Neuron (in vitro differentiated cells): ENCODE data around the gene RSPH1.

Experiments used
- H2AFZ ChIP-seq: one replicate; pipeline ENCODE4 v1.6.1; 2013; ENCODE audit warnings: low read depth, mild to moderate bottlenecking, inconsistent platforms, low read length, moderate library complexity
- H3K27me3 ChIP-seq: one replicate; pipeline ENCODE4 v1.6.1; 2013; ENCODE audit warnings: low read length; ENCODE audit not compliant: insufficient read depth
- H3K36me3 ChIP-seq: one replicate; pipeline ENCODE4 v1.6.1; 2013; ENCODE audit warnings: low read length; ENCODE audit not compliant: insufficient read depth
- H3K4me1 ChIP-seq: one replicate; pipeline ENCODE4 v1.6.1; 2013; ENCODE audit warnings: low read length; ENCODE audit not compliant: insufficient read depth
- H3K4me3 ChIP-seq: 2 replicates; pipeline ENCODE4 v1.5.1; 2013; ENCODE audit warnings: mild to moderate bottlenecking, low read length, moderate library complexity
- H3K9me3 ChIP-seq: one replicate; pipeline ENCODE4 v1.6.1; 2013; ENCODE audit warnings: low read length

RSPH1 gene

GRCh38 chr21:42435833-42436232 lies 60.2 kb downstream of the RSPH1 start:
- no peak overlapping the region for H3K4me3 ChIP-seq
- peaks cover 3% of the 10 kb centered on the region for H3K9me3 ChIP-seq
- no peaks in the 10 kb centered on the region for H3K27me3 ChIP-seq
- no peaks in the 10 kb centered on the region for H3K36me3 ChIP-seq
- no peak overlapping the region for H2AFZ ChIP-seq
- H3K4me1 ChIP-seq, result no peaks in the 10 kb centered on the region

- Histone ChIP-seq H3K36me3 (no peaks in the 10 kb centered on the region), H3K27me3 (no peaks in the 10 kb centered on the region), H3K4me1 (no peaks in the 10 kb centered on the region), H3K9me3 (peaks cover 3% of the 10 kb centered on the region), H3K4me3 (no peak overlapping the region), H2AFZ (no peak overlapping the region)
Observed at GRCh38 chr21:42435401-42435800, 60.6 kb downstream of the RSPH1 start.

GRCh38 chr21:42434884-42435283 lies 61.1 kb downstream of the RSPH1 start:
- no peaks in the 10 kb centered on the region for H3K4me1 ChIP-seq
- peaks cover 3% of the 10 kb centered on the region for H3K9me3 ChIP-seq
- no peaks in the 10 kb centered on the region for H3K36me3 ChIP-seq
- H3K4me3 ChIP-seq, result no peak overlapping the region
- H3K27me3 ChIP-seq, result no peaks in the 10 kb centered on the region
- no peak overlapping the region for H2AFZ ChIP-seq

GRCh38 chr21:42433946-42434551 lies 62.0 kb downstream of the RSPH1 start:
- H3K27me3 ChIP-seq, result no peaks in the 10 kb centered on the region
- no peak overlapping the region for H3K4me3 ChIP-seq
- H2AFZ ChIP-seq, result no peak overlapping the region
- peaks cover 3% of the 10 kb centered on the region for H3K9me3 ChIP-seq
- no peaks in the 10 kb centered on the region for H3K36me3 ChIP-seq
- H3K4me1 ChIP-seq, result no peaks in the 10 kb centered on the region

GRCh38 chr21:42432695-42433094 lies 63.3 kb downstream of the RSPH1 start:
- H3K4me1 ChIP-seq, result no peaks in the 10 kb centered on the region

GRCh38 chr21:42431196-42431595 lies 64.8 kb downstream of the RSPH1 start:
- H3K27me3 ChIP-seq, result no peaks in the 10 kb centered on the region

More at GRCh38 chr21:42432695-42433094, 63.3 kb downstream of the RSPH1 start:
- H3K9me3 ChIP-seq, result peaks cover 3% of the 10 kb centered on the region
- H2AFZ ChIP-seq, result no peak overlapping the region
- H3K27me3 ChIP-seq, result no peaks in the 10 kb centered on the region
- no peak overlapping the region for H3K4me3 ChIP-seq
- H3K36me3 ChIP-seq, result no peaks in the 10 kb centered on the region

GRCh38 chr21:42430521-42430920 lies 65.5 kb downstream of the RSPH1 start:
- no peaks in the 10 kb centered on the region for H3K4me1 ChIP-seq
- H3K9me3 ChIP-seq, result peaks cover 3% of the 10 kb centered on the region
- H2AFZ ChIP-seq, result no peak overlapping the region
- no peaks in the 10 kb centered on the region for H3K36me3 ChIP-seq
- no peak overlapping the region for H3K4me3 ChIP-seq
- H3K27me3 ChIP-seq, result no peaks in the 10 kb centered on the region

More at GRCh38 chr21:42431196-42431595, 64.8 kb downstream of the RSPH1 start:
- no peaks in the 10 kb centered on the region for H3K4me1 ChIP-seq
- H2AFZ ChIP-seq, result no peak overlapping the region
- H3K9me3 ChIP-seq, result peaks cover 3% of the 10 kb centered on the region
- H3K36me3 ChIP-seq, result no peaks in the 10 kb centered on the region
- no peak overlapping the region for H3K4me3 ChIP-seq

- no peaks in the 10 kb centered on the region for H3K27me3 ChIP-seq
- no peaks in the 10 kb centered on the region for H3K36me3 ChIP-seq
- H3K4me3 ChIP-seq, result no peak overlapping the region
- no peaks in the 10 kb centered on the region for H3K4me1 ChIP-seq
- peaks cover 3% of the 10 kb centered on the region for H3K9me3 ChIP-seq
- no peak overlapping the region for H2AFZ ChIP-seq
Observed at GRCh38 chr21:42429856-42430255, 66.2 kb downstream of the RSPH1 start.

GRCh38 chr21:42429021-42429420 lies 67.0 kb downstream of the RSPH1 start:
- peaks cover 3% of the 10 kb centered on the region for H3K9me3 ChIP-seq
- H3K27me3 ChIP-seq, result no peaks in the 10 kb centered on the region
- no peaks in the 10 kb centered on the region for H3K4me1 ChIP-seq
- H3K36me3 ChIP-seq, result no peaks in the 10 kb centered on the region
- no peak overlapping the region for H2AFZ ChIP-seq
- H3K4me3 ChIP-seq, result no peak overlapping the region

- Histone ChIP-seq H2AFZ (no peak overlapping the region), H3K9me3 (peaks cover 3% of the 10 kb centered on the region), H3K4me1 (no peaks in the 10 kb centered on the region), H3K4me3 (no peak overlapping the region), H3K36me3 (no peaks in the 10 kb centered on the region), H3K27me3 (no peaks in the 10 kb centered on the region)
Observed at GRCh38 chr21:42427809-42428419, 68.1 kb downstream of the RSPH1 start.

GRCh38 chr21:42426876-42427480 lies 69.0 kb downstream of the RSPH1 start:
- no peaks in the 10 kb centered on the region for H3K4me1 ChIP-seq

GRCh38 chr21:42426424-42426823 lies 69.6 kb downstream of the RSPH1 start:
- no peaks in the 10 kb centered on the region for H3K27me3 ChIP-seq
- H3K4me3 ChIP-seq, result no peak overlapping the region
- no peaks in the 10 kb centered on the region for H3K4me1 ChIP-seq
- H2AFZ ChIP-seq, result no peak overlapping the region
- H3K9me3 ChIP-seq, result no peaks in the 10 kb centered on the region
- no peaks in the 10 kb centered on the region for H3K36me3 ChIP-seq

More at GRCh38 chr21:42426876-42427480, 69.0 kb downstream of the RSPH1 start:
- Histone ChIP-seq H3K36me3 (no peaks in the 10 kb centered on the region), H3K9me3 (peaks cover under 1% of the 10 kb centered on the region), H3K4me3 (no peak overlapping the region), H3K27me3 (no peaks in the 10 kb centered on the region), H2AFZ (no peak overlapping the region)

GRCh38 chr21:42425591-42425990 lies 70.4 kb downstream of the RSPH1 start:
- H3K27me3 ChIP-seq, result no peaks in the 10 kb centered on the region
- H3K4me3 ChIP-seq, result no peak overlapping the region
- no peaks in the 10 kb centered on the region for H3K4me1 ChIP-seq
- H3K36me3 ChIP-seq, result no peaks in the 10 kb centered on the region
- H2AFZ ChIP-seq, result no peak overlapping the region
- H3K9me3 ChIP-seq, result no peaks in the 10 kb centered on the region
